MM.1S (cell line): ENCODE data around the gene PTPRN2.

Source experiments
- EZH2 ChIP-seq: fragments of 300-600 bp; sonication (generic); optimal IDR thresholded peaks from 2 replicates; pipeline ENCODE3; 2017; ENCODE audit warnings: low read depth, mild to moderate bottlenecking, antibody characterized with exemption, low read length, mixed read lengths
- EZH2phosphoT487 ChIP-seq: fragments of 300-600 bp; sonication (generic); IDR thresholded peaks from 2 replicates; pipeline ENCODE4 v1.6.1; 2018; ENCODE audit warnings: antibody characterized with exemption, low read length
- TF ChIP-seq, protein P1 (sequence below): fragments of 300-600 bp; sonication (generic); IDR thresholded peaks from 2 replicates; pipeline ENCODE4 v1.5.1; 2016; ENCODE audit warnings: antibody characterized with exemption, low read length, mixed read lengths

DNA sequence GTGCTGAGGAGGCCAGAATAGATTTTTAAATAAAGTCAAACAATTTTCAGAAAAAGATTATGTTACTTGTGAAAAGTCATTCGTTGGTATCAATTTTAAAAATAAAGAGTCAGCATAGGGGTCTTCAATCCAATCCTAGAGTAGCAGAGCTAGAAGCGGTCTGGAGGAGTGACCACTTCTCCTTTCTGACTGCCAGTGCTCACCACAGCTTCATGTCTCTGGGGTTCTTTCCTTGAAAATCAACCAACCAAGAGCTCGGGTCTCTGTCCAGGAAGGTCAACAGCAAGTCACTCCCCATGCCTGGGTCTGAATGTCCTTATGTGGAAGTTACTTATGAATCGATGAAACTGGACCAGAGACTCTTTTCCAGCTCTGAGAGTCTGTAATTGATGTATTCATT is 14.3 kb downstream of the PTPRN2 start:
- TF ChIP-seq, protein P1, sequence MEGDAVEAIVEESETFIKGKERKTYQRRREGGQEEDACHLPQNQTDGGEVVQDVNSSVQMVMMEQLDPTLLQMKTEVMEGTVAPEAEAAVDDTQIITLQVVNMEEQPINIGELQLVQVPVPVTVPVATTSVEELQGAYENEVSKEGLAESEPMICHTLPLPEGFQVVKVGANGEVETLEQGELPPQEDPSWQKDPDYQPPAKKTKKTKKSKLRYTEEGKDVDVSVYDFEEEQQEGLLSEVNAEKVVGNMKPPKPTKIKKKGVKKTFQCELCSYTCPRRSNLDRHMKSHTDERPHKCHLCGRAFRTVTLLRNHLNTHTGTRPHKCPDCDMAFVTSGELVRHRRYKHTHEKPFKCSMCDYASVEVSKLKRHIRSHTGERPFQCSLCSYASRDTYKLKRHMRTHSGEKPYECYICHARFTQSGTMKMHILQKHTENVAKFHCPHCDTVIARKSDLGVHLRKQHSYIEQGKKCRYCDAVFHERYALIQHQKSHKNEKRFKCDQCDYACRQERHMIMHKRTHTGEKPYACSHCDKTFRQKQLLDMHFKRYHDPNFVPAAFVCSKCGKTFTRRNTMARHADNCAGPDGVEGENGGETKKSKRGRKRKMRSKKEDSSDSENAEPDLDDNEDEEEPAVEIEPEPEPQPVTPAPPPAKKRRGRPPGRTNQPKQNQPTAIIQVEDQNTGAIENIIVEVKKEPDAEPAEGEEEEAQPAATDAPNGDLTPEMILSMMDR, result no peak
- TF ChIP-seq EZH2 (no peak), EZH2phosphoT487 (no peak)
